Measurements from ENCODE around the gene TMEM266.

DNA sequence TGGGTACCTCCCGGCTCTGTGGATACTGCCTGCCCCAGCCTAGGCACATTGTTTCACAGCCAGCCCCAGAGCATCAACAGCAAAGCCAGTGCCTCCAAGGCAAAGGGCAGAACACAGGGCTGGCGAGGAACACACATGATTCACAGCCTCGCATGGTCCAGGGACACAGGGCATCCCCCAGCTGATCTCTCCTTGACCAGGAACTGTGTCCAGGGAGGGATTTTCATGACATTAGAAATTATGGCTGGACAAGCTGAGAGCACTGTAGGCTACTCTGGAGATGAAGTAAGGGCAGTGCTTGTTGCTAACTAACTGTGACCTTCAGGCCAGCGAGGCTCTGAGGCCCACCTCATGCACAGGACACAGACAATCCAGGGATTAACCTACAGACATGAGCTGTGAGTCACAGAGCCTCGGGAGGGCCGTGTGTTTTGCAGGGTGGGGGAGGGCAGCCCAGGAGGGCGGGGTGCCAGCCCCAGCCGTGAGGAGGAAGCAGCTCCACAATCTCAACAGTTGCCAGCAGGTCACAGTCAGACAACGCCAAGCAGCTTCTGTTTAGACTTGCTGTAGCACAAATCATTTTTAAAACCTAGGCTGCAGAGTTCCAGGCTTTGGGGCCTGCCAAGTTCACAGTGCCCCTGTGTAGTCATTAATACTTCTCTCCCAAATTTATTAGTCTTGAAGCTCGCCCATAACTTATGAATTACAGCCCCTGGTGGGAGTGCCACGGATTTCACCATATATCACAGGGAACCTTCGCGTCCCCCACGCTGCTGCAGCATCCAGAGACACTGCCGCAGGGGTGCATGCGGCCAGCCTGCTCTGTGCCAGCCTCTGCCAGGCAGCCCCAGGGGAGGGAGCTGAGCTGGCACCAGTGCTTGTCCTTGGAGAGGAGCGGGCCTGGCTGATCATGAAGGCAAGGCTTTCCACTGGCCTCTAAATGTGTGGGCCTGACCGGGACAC is 136.8 kb downstream of the TMEM266 start:
- no peak for TF ChIP-seq POLR2A (IDR thresholded peaks at IDR 0.05)
- TF ChIP-seq, protein P1, sequence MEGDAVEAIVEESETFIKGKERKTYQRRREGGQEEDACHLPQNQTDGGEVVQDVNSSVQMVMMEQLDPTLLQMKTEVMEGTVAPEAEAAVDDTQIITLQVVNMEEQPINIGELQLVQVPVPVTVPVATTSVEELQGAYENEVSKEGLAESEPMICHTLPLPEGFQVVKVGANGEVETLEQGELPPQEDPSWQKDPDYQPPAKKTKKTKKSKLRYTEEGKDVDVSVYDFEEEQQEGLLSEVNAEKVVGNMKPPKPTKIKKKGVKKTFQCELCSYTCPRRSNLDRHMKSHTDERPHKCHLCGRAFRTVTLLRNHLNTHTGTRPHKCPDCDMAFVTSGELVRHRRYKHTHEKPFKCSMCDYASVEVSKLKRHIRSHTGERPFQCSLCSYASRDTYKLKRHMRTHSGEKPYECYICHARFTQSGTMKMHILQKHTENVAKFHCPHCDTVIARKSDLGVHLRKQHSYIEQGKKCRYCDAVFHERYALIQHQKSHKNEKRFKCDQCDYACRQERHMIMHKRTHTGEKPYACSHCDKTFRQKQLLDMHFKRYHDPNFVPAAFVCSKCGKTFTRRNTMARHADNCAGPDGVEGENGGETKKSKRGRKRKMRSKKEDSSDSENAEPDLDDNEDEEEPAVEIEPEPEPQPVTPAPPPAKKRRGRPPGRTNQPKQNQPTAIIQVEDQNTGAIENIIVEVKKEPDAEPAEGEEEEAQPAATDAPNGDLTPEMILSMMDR (IDR thresholded peaks at IDR 0.05), result peak in 2 of 4 experiments; percentile 7 to 9

Measured in sigmoid colon (tissue), 3 donors.